ENCODE measurements around the gene UBA3. TPM values are rescaled to one million over a fixed set of nuclear protein-coding genes. Genes with fewer than 3 reads are reported as not detected.

Gene UBA3
- total RNA-seq, 1 experiment from 2014 or later, result 47.1 TPM

DNA sequence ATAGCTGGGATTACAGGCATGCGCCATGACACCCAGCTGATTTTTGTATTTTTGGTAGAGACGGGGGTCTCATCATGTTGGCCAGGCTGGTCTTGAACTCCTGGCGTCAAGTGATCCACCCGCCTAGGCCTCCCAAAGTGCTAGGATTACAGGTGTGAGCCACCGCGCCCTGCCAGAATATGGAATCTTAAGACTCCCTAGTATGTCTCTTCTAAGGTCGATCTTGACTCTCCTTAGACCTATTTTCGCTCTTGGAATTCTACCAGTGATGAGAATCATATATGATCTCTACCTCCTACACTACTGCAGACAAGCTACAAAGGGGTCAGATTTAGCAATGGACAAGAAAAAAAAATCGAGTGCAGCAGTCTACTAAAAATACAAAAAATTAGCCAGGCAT lies 47.4 kb downstream of the UBA3 start:
- in situ Hi-C loops (cut with HindIII; ENCODE audit: low pct_unique_long_range_greater_than_20kb, low sequenced_read_pairs), result no loop called here
- Histone ChIP-seq H3K27ac (ENCODE audit: low read length) (no peak overlapping the region), H3K36me3 (ENCODE audit: control insufficient read depth, insufficient read depth, low read length) (peaks cover 10% of the 10 kb centered on the region), H3K9me3 (ENCODE audit: control insufficient read depth, insufficient read depth, low read depth, low read length) (no peaks in the 10 kb centered on the region), H3K4me1 (ENCODE audit: control insufficient read depth, insufficient read depth, low read length) (no peaks in the 10 kb centered on the region), H3K27me3 (ENCODE audit: control insufficient read depth, insufficient read depth, low read length) (no peaks in the 10 kb centered on the region), H3K4me3 (ENCODE audit: low read depth in 2 of 2, low read length in 2 of 2) (no peak overlapping the region)
- no TSS peak for BruUV-seq (replicated peaks)
- TF ChIP-seq POLR2AphosphoS5 (IDR thresholded peaks at IDR 0.05; ENCODE audit: low read depth, low read length) (no peak), SIN3A (IDR thresholded peaks at IDR 0.05; ENCODE audit: borderline replicate concordance, insufficient read depth, low read depth, low read length) (no peak), TCF7L2 (IDR thresholded peaks at IDR 0.05; ENCODE audit: low read depth, low read length) (no peak)
- TF ChIP-seq, protein P1, sequence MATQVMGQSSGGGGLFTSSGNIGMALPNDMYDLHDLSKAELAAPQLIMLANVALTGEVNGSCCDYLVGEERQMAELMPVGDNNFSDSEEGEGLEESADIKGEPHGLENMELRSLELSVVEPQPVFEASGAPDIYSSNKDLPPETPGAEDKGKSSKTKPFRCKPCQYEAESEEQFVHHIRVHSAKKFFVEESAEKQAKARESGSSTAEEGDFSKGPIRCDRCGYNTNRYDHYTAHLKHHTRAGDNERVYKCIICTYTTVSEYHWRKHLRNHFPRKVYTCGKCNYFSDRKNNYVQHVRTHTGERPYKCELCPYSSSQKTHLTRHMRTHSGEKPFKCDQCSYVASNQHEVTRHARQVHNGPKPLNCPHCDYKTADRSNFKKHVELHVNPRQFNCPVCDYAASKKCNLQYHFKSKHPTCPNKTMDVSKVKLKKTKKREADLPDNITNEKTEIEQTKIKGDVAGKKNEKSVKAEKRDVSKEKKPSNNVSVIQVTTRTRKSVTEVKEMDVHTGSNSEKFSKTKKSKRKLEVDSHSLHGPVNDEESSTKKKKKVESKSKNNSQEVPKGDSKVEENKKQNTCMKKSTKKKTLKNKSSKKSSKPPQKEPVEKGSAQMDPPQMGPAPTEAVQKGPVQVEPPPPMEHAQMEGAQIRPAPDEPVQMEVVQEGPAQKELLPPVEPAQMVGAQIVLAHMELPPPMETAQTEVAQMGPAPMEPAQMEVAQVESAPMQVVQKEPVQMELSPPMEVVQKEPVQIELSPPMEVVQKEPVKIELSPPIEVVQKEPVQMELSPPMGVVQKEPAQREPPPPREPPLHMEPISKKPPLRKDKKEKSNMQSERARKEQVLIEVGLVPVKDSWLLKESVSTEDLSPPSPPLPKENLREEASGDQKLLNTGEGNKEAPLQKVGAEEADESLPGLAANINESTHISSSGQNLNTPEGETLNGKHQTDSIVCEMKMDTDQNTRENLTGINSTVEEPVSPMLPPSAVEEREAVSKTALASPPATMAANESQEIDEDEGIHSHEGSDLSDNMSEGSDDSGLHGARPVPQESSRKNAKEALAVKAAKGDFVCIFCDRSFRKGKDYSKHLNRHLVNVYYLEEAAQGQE (IDR thresholded peaks at IDR 0.05; ENCODE audit: insufficient read depth in 1 of 2, low read depth in 2 of 2, low read length in 1 of 2), result no peak
- DNase-seq (ENCODE audit: low read depth, low spot score) (no peak), ATAC-seq (no peak)
- intact Hi-C loops (cut with micrococcal nuclease; ENCODE audit: unreplicated experiment), result no loop called here
- POLR2A ChIA-PET, result no interaction called here
- CTCF ChIA-PET, result no interaction called here

DNA sequence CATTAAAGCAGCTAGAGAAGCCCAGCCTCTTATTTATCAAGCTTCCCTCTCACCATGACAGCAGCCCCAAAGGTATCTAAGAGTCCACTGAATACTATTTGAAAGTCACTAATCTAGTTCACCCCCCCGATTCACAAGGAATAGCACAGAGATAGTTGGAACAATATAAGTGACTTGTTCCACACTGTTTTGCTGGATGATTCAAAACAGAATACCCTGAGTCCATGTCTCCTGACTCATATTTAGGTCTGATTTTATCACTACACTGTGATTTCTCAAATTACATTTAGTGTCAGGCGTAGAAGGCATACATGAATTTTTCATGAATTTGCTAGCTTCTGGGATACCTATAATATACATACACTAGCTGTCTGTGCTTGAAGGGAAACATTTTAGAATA lies 48.0 kb downstream of the UBA3 start:
- TF ChIP-seq POLR2AphosphoS5 (IDR thresholded peaks at IDR 0.05; ENCODE audit: low read depth, low read length) (no peak), SIN3A (IDR thresholded peaks at IDR 0.05; ENCODE audit: borderline replicate concordance, insufficient read depth, low read depth, low read length) (no peak), TCF7L2 (IDR thresholded peaks at IDR 0.05; ENCODE audit: low read depth, low read length) (no peak)
- TF ChIP-seq, protein P2, sequence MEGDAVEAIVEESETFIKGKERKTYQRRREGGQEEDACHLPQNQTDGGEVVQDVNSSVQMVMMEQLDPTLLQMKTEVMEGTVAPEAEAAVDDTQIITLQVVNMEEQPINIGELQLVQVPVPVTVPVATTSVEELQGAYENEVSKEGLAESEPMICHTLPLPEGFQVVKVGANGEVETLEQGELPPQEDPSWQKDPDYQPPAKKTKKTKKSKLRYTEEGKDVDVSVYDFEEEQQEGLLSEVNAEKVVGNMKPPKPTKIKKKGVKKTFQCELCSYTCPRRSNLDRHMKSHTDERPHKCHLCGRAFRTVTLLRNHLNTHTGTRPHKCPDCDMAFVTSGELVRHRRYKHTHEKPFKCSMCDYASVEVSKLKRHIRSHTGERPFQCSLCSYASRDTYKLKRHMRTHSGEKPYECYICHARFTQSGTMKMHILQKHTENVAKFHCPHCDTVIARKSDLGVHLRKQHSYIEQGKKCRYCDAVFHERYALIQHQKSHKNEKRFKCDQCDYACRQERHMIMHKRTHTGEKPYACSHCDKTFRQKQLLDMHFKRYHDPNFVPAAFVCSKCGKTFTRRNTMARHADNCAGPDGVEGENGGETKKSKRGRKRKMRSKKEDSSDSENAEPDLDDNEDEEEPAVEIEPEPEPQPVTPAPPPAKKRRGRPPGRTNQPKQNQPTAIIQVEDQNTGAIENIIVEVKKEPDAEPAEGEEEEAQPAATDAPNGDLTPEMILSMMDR (IDR thresholded peaks at IDR 0.05), result no peak
- TF ChIP-seq, protein P1 (IDR thresholded peaks at IDR 0.05; ENCODE audit: insufficient read depth in 1 of 2, low read depth in 2 of 2, low read length in 1 of 2), result no peak
- no peak for DNase-seq (ENCODE audit: low read depth, low spot score)
- ATAC-seq, result no peak
- CTCF ChIA-PET, result no interaction called here
- no peaks in the 10 kb centered on the region for H3K9me3 ChIP-seq (ENCODE audit: control insufficient read depth, insufficient read depth, low read depth, low read length)
- no peaks in the 10 kb centered on the region for H3K4me1 ChIP-seq (ENCODE audit: control insufficient read depth, insufficient read depth, low read length)
- intact Hi-C loops (cut with micrococcal nuclease; ENCODE audit: unreplicated experiment), result no loop called here
- peaks cover 12% of the 10 kb centered on the region for H3K36me3 ChIP-seq (ENCODE audit: control insufficient read depth, insufficient read depth, low read length)
- BruUV-seq (replicated peaks), result no TSS peak
- H3K4me3 ChIP-seq (ENCODE audit: low read depth in 2 of 2, low read length in 2 of 2), result no peak overlapping the region
- H3K27ac ChIP-seq (ENCODE audit: low read length), result no peak overlapping the region
- in situ Hi-C loops (cut with HindIII; ENCODE audit: low pct_unique_long_range_greater_than_20kb, low sequenced_read_pairs), result no loop called here
- H3K27me3 ChIP-seq (ENCODE audit: control insufficient read depth, insufficient read depth, low read length), result no peaks in the 10 kb centered on the region
- POLR2A ChIA-PET, result no interaction called here
